SK-N-MC (cell line): ENCODE results near the gene RAB28.
"Not testable (repeated sequence)": the region's sequence is repeated elsewhere in the genome, so short reads cannot be mapped to it uniquely, and the experiment has no call there.

ENCODE experiments used
- DNase-seq: peaks from one replicate; pipeline ENCODE4 v3.0.0-alpha.2; 2011; ENCODE audit warnings: low read depth, low spot score
- H3K27ac ChIP-seq: fragments of 200-600 bp; sonication (generic); 2 replicates; pipeline ENCODE4 v1.5.1; 2016; ENCODE audit warnings: mixed run types
- H3K36me3 ChIP-seq: fragments of 200-600 bp; sonication (generic); 2 replicates; pipeline ENCODE4 v1.6.1; 2017; ENCODE audit warnings: antibody characterized with exemption, low read length, mixed read lengths; ENCODE audit not compliant: insufficient read depth
- H3K4me3 ChIP-seq: fragments of 200-600 bp; sonication (generic); 2 replicates; pipeline ENCODE4 v1.5.1; 2016
- H3K9ac ChIP-seq: fragments of 200-600 bp; sonication (generic); 2 replicates; pipeline ENCODE4 v1.8.0; 2017; ENCODE audit warnings: mixed run types, mixed read lengths; ENCODE audit not compliant: insufficient read length
- H3K9me3 ChIP-seq: fragments of 200-600 bp; sonication (generic); 2 replicates; pipeline ENCODE4 v1.6.1; 2017; ENCODE audit warnings: low read depth, mild to moderate bottlenecking, antibody characterized with exemption, low read length, moderate library complexity, mixed read lengths
- EZH2 ChIP-seq: fragments of 200-600 bp; sonication (generic); IDR thresholded peaks from one replicate; pipeline ENCODE4 v1.6.1; 2017; ENCODE audit warnings: antibody characterized with exemption
- FOXP2 ChIP-seq: optimal IDR thresholded peaks from 2 replicates; pipeline ENCODE3; 2011; ENCODE audit warnings: mild to moderate bottlenecking, moderate library complexity; ENCODE audit not compliant: insufficient read depth; ENCODE audit errors: extremely low read length, control extremely low read depth
- POLR2AphosphoS5 ChIP-seq: IDR thresholded peaks from 2 replicates; pipeline ENCODE4 v1.6.1; 2012; ENCODE audit warnings: mild to moderate bottlenecking, low read depth, low read length, borderline replicate concordance

RAB28 gene

DNA sequence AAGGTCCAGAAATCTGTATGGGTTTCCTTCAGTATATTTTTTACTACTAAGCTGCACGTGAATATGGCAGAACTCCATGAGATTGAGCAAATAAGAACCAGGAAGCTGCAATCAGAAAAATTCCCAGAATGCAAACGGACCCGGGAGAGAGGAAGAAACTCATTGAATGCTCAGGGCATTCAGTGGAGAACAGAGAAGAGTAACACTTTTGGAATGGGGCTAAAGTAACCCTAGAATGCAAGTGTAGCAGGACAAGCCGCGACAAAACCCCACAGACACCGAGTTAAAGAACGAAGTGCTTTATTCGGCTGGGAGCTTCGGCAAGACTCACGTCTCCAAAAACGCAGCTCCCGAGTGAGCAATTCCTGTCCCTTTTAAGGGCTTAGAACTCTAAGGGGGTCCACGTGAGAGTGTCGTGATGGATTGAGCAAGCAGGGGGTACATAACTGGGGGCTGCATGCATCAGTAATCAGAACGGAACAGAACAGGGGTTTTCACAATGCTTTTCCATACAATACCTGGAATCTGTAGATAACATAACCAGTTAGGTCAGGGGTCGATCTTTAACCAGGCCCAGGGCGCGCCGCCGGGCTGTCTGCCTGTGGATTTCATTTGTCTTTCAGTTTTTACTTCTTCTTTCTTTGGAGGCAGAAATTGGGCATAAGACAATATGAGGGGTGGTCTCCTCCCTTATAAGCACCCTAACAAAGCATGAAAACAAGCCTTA is 56.4 kb downstream of the RAB28 start:
- no peak for DNase-seq
- Histone ChIP-seq H3K9me3 (no peaks in the 10 kb centered on the region), H3K27ac (no peak overlapping the region), H3K9ac (no peak overlapping the region), H3K4me3 (no peak overlapping the region), H3K36me3 (peaks cover 3% of the 10 kb centered on the region; the same call in 1 of the 2 replicates)
- TF ChIP-seq POLR2AphosphoS5 (no peak), FOXP2 (no peak), EZH2 (no peak)

DNA sequence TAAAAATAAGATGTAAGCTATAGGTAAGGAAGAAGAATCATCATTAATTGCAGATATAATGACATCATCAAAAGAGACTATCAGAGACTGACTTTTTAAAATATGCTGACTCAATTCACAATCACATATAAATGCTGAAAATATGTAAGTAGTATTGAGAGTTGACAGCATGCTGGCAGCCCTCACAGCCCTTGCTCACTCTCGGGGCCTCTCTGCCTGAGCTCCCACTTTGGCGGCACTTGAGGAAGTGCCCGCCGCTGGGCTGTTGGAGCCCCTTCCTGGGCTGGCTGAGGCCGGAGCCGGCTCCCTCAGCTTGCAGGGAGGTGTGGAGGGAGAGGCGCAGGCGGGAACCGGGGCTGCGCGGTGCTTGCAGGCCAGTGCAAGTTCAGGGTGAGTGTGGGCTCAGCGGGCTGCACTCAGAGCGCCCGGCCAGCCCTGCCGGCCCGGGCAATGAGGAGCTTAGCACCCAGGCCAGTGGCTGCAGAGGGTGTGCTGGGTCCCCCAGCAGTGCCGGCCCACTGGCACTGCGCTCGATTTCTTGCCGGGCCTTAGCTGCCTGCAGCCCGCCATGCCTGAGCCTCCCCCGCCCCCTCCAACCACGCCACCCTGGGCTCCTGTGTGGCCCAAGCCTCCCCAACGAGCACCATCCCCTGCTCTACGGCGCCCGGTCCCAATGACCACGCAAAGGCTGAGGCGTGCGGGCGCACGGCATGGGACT is 68.9 kb downstream of the RAB28 start:
- no peak overlapping the region for H3K9ac ChIP-seq
- no peaks in the 10 kb centered on the region for H3K9me3 ChIP-seq
- no peak for DNase-seq
- peak overlapping the region; percentile 63; the same call in 1 of the 2 replicates for H3K27ac ChIP-seq
- H3K36me3 ChIP-seq = no peaks in the 10 kb centered on the region
- no peak for TF ChIP-seq FOXP2
- no peak overlapping the region for H3K4me3 ChIP-seq

DNA sequence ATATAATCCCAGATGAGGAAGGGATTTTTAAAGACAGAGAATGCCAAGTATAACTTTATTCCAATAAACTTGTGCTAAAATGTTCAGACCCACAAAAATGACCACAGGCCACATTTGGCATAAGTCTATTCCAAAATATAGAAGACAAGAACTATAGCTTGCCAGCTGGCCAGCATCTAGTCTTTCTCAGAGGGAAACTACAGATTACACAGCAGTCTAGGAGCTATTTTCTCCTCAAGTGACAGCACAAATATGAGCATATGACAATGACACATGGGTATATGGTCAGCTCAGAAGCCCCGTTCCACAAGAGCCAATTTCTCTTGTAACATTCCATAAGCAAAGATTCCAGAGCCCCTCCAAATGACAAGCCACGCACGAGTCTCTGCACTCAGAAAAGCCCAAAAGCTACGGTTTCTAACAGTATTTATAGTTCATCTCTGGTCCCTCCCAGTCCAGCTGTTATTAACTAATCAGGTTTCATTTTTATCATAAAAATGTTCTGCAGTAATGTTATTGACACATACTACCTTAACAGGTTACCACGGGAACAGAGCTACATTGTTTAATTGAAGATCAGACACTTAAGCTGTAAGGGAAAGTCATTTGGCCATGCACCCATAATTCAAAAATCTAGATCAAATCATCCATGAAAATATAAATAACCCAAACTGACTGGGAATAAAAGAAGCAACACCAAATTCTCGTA is 70.3 kb downstream of the RAB28 start:
- DNase-seq = no peak
- Histone ChIP-seq H3K9me3 (no peaks in the 10 kb centered on the region), H3K9ac (peak overlapping the region; percentile 29), H3K36me3 (no peaks in the 10 kb centered on the region; the same call in 1 of the 2 replicates), H3K4me3 (peak overlapping the region; percentile 30; the same call in 1 of the 2 replicates), H3K27ac (peak overlapping the region; percentile 63)
- TF ChIP-seq EZH2 (no peak), POLR2AphosphoS5 (no peak), FOXP2 (no peak)

DNA sequence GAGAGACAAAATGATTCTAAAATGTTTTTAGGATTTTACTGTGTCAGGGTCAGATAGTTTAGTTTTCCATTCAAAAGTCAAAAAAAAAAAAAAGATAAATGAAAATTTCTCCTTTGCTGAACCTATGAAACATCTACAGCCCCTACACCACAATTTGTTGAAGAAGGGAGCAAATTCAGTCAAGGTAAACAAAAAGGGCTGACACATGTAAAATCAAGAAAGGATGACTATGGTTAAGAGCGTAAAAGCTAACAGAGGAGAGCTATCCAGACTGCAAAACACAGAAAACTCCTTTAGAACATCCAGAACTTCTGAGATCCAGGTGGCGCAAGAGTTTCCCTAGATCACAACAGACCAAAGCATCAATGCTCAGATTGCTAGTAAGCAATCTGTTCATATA is 72.2 kb downstream of the RAB28 start:
- Histone ChIP-seq H3K9ac (no peak overlapping the region), H3K4me3 (no peak overlapping the region), H3K36me3 (no peaks in the 10 kb centered on the region; the same call in 1 of the 2 replicates), H3K9me3 (no peaks in the 10 kb centered on the region), H3K27ac (peak overlapping the region; percentile 54; the same call in 1 of the 2 replicates)
- DNase-seq = no peak
- TF ChIP-seq POLR2AphosphoS5 (no peak), FOXP2 (no peak), EZH2 (no peak)

DNA sequence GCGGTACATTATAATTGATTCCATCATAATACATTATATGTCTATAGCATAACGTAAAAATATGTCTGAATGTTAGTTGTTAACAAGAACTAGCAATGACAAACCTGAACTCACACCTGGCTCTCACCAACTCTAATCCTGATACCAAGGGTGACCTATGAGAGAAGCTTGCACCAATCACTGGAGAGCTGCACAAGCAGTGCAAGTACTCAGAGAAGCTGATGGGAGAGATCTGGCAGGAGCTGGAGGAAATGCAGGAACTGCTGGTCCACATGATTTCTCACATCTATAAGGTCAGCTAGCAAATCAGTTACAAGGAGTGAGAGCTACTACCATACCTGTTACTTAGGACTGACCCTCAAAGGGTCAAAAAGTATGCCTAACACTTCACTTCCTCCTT is 74.8 kb downstream of the RAB28 start:
- H3K36me3 ChIP-seq = no peaks in the 10 kb centered on the region; the same call in 1 of the 2 replicates
- TF ChIP-seq FOXP2 (no peak), POLR2AphosphoS5 (no peak), EZH2 (no peak)
- no peaks in the 10 kb centered on the region for H3K9me3 ChIP-seq
- H3K27ac ChIP-seq = no peak overlapping the region
- H3K9ac ChIP-seq = no peak overlapping the region
- H3K4me3 ChIP-seq = no peak overlapping the region
- DNase-seq = no peak

DNA sequence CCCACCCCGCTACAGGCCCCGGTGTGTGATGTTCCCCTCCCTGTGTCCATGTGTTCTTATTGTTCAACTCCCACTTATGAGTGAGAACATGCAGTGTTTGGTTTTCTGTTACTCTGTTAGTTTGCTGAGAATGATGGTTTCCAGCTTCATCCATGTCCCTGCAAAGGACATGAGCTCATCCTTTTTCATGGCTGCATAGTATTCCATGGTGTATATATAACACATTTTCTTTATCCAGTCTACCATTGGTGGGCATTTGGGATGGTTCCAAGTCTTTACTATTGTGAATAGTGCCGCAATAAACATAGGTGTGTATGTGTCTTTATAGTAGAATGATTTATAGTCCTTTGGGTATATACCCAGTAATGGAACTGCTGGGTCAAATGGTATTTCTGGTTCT is 78.0 kb downstream of the RAB28 start:
- H3K9me3 ChIP-seq, H3K36me3 ChIP-seq, H3K9ac ChIP-seq, DNase-seq, H3K27ac ChIP-seq, H3K4me3 ChIP-seq: not testable (repeated sequence)

DNA sequence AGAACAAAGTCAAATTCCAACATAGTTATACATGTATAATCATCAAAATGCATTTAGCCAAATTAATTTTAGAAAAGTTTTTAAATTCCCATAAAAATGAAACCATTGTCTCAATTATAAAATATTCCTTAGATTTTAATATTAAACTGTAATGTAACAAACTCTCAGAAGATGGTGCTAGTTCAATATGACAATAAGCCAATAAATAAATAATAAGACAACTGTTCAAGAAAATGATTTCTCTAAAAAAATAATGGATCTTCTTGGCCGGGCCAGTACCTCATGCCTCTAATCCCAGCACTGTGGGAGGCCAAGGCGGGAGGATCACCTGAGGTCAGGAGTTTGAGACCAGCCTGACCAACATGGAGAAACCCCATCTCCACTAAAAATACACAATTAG is 80.3 kb downstream of the RAB28 start:
- Histone ChIP-seq H3K4me3 (no peak overlapping the region), H3K9ac (no peak overlapping the region), H3K9me3 (no peaks in the 10 kb centered on the region), H3K27ac (no peak overlapping the region), H3K36me3 (no peaks in the 10 kb centered on the region)
- no peak for DNase-seq
- no peak for TF ChIP-seq FOXP2
- no peak for TF ChIP-seq POLR2AphosphoS5
- no peak for TF ChIP-seq EZH2

DNA sequence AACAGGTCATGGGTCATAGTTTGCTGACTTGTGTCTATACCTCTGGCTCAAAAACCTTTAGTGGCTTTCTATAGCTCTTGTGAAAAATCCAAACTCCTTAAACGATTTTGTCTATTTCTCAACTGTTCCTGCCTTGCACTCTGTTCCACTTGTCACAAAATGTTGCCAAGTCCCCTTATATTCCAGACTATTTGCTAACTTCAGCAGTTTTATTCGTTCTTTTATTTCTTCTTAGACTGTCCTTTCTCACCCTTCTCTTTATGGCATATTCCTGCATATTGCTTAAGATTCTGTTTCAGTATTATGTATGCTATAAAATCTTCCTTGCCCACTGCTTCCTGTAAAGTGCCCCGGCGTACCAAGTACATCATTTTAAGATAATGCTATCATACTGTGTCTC is 80.8 kb downstream of the RAB28 start:
- H3K4me3 ChIP-seq = no peak overlapping the region; the same call in 1 of the 2 replicates
- no peaks in the 10 kb centered on the region for H3K9me3 ChIP-seq
- peak overlapping the region; percentile 25; the same call in 1 of the 2 replicates for H3K27ac ChIP-seq
- DNase-seq = no peak
- TF ChIP-seq FOXP2 (no peak), POLR2AphosphoS5 (no peak), EZH2 (no peak)
- H3K36me3 ChIP-seq = no peaks in the 10 kb centered on the region
- no peak overlapping the region for H3K9ac ChIP-seq
